ENCODE results near the gene SRPK2. TPM values are rescaled to one million over a fixed set of nuclear protein-coding genes. Genes with fewer than 3 reads are reported as not detected.

The SRPK2 gene
- total RNA-seq, 1 experiment from 2014 or later, result 54.4 TPM

DNA sequence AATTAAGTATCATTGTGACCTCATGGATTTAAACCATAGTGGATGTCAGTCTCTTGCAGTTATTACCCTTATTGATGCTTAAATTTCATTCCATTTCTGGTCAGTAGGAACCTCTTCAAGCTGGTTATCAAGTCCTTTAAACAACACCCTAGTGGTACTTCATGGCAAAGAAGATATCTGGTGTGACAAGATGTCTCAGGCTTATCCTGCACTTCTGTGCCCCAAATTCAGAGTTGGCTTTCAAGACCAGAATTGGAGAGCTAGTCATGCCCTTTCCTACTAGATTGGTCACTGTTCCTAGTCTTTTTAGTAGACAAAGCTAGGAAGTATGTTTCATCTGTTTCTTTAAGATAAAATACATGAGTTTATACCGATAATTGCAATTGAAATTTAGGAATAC lies 319.8 kb downstream of the SRPK2 start:
- TF ChIP-seq, protein P1, sequence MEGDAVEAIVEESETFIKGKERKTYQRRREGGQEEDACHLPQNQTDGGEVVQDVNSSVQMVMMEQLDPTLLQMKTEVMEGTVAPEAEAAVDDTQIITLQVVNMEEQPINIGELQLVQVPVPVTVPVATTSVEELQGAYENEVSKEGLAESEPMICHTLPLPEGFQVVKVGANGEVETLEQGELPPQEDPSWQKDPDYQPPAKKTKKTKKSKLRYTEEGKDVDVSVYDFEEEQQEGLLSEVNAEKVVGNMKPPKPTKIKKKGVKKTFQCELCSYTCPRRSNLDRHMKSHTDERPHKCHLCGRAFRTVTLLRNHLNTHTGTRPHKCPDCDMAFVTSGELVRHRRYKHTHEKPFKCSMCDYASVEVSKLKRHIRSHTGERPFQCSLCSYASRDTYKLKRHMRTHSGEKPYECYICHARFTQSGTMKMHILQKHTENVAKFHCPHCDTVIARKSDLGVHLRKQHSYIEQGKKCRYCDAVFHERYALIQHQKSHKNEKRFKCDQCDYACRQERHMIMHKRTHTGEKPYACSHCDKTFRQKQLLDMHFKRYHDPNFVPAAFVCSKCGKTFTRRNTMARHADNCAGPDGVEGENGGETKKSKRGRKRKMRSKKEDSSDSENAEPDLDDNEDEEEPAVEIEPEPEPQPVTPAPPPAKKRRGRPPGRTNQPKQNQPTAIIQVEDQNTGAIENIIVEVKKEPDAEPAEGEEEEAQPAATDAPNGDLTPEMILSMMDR (IDR thresholded peaks at IDR 0.05; ENCODE audit: unreplicated experiment), result no peak
- ChIA-PET POLR2A (no interaction called here), CTCF (interaction anchor here (0.6 to 1.2 kb wide), 2 partner anchors 88 to 881 kb away, joined by 3 to 4 read pairs; no protein-coding TSS in a partner anchor)
- no peak for DNase-seq (ENCODE audit: unreplicated experiment)
- intact Hi-C loops (cut with micrococcal nuclease), result loop anchor here (5.0 kb wide), 1 partner anchor 52 kb away; no protein-coding TSS in a partner anchor
- no peaks in the 10 kb centered on the region for H3K9me3 Mint-ChIP-seq (ENCODE audit: unreplicated experiment)
- BruUV-seq (replicated peaks), result no TSS peak
- H3K27me3 Mint-ChIP-seq (ENCODE audit: insufficient read depth, unreplicated experiment), result no peaks in the 10 kb centered on the region
- H3K36me3 Mint-ChIP-seq (ENCODE audit: insufficient read depth, unreplicated experiment), result peaks cover 88% of the 10 kb centered on the region
- no peak overlapping the region for H3K27ac Mint-ChIP-seq (ENCODE audit: low read depth, unreplicated experiment)
- H3K4me1 Mint-ChIP-seq (ENCODE audit: insufficient read depth, unreplicated experiment), result peaks cover 3% of the 10 kb centered on the region
- no peak overlapping the region for H3K4me3 Mint-ChIP-seq (ENCODE audit: unreplicated experiment)

DNA sequence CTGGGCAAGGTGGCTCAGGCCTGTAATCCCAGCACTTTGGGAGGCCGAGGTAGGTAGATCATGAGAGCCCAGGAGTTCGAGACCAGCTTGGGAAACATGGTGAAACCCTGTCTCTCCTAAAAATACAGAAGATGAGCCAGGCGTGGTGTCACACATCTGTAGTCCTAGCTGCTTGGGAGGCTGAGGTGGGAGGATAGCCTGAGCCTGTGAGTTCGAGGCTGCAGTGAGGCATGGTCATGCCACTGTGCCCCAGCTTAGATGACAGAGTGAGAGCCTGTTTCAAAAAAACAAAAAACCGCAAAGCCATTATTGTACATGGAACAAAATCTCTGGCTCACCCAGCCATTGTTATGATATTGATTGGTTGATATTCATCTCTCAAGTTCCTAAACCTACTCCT lies 321.0 kb downstream of the SRPK2 start:
- peaks cover 3% of the 10 kb centered on the region for H3K4me1 Mint-ChIP-seq (ENCODE audit: insufficient read depth, unreplicated experiment)
- H3K9me3 Mint-ChIP-seq (ENCODE audit: unreplicated experiment), result no peaks in the 10 kb centered on the region
- TF ChIP-seq, protein P1 (IDR thresholded peaks at IDR 0.05; ENCODE audit: unreplicated experiment), result no peak
- DNase-seq (ENCODE audit: unreplicated experiment), result no peak
- H3K36me3 Mint-ChIP-seq (ENCODE audit: insufficient read depth, unreplicated experiment), result peaks cover 89% of the 10 kb centered on the region
- BruUV-seq (replicated peaks), result no TSS peak
- no peak overlapping the region for H3K4me3 Mint-ChIP-seq (ENCODE audit: unreplicated experiment)
- intact Hi-C loops (cut with micrococcal nuclease), result loop anchor here (5.0 kb wide), 1 partner anchor 50 kb away; no protein-coding TSS in a partner anchor
- no peaks in the 10 kb centered on the region for H3K27me3 Mint-ChIP-seq (ENCODE audit: insufficient read depth, unreplicated experiment)
- ChIA-PET POLR2A (no interaction called here), CTCF (no interaction called here)
- H3K27ac Mint-ChIP-seq (ENCODE audit: low read depth, unreplicated experiment), result no peak overlapping the region

Other genes with a start within 250 kb of the SRPK2 start
- 24.3 and 29.7 TPM in 2 replicates for gene PUS7, start 133.3 kb upstream of the SRPK2 start, total RNA-seq (2022)
- gene RINT1, start 143.3 kb upstream of the SRPK2 start, total RNA-seq (2022), result 26.9 and 29.2 TPM in 2 replicates
- gene EFCAB10, start 192.6 kb upstream of the SRPK2 start, total RNA-seq (2022), result not detected in 2 replicates

Data from MCF 10A (cell line).